HepG2 (cell line): Measurements from ENCODE around the gene RPS6KA3. TPM values are rescaled to one million over a fixed set of nuclear protein-coding genes. Genes with fewer than 3 reads are reported as not detected.

Source experiments
- ATAC-seq: fragments of 200-7000 bp; cut with Tn5 transposase; 3 replicates; pipeline ENCODE4 v1.9.1; 2020; ENCODE audit warnings: mild to moderate bottlenecking, moderate library complexity
- BruUV-seq: library from RNA; stranded (reverse); fragments of 400-500 nt; replicated peaks from 2 replicates; lab custom pipeline; 2021; lab: Mats Ljungman, UMichigan
- CTCF ChIA-PET: fragments of 300-600 bp; formaldehyde crosslinking; extraction: SDS; loops from one replicate; lab custom pipeline; 2021; ENCODE audit warnings: low total read pairs, inconsistent platforms, low intra/inter-chr PET ratio; lab: Yijun Ruan, JAX
- POLR2A ChIA-PET: fragments of 350-600 bp; sonication (Branson Sonifier 250); formaldehyde crosslinking; loops from one replicate; lab custom pipeline; 2020; ENCODE audit warnings: antibody characterized with exemption, inconsistent platforms; lab: Yijun Ruan, JAX
- DNase-seq: peaks from one replicate; pipeline ENCODE4 v3.0.0-alpha.2; 2015; ENCODE audit warnings: low spot score
- FAIRE-seq: peaks from 3 replicates; lab custom pipeline; 2011; peaks lifted over from hg19 to GRCh38; lab: Jason Lieb, UNC
- H2AFZ ChIP-seq: one replicate; pipeline ENCODE4 v1.6.1; 2011; ENCODE audit warnings: low read length, inconsistent platforms
- H3K27ac ChIP-seq: fragments of 300-600 bp; 3 replicates; pipeline ENCODE4 v1.8.0; 2011; ENCODE audit warnings: mixed run types, mild to moderate bottlenecking, mixed read lengths, low read length, inconsistent platforms; ENCODE audit not compliant: insufficient read depth; ENCODE audit errors: extremely low read length
- H3K27me3 ChIP-seq, 2 experiments: fragments of 200-600 bp in 1 of 2; 2 replicates in 1 of 2; 3 replicates in 1 of 2; pipeline versions ENCODE4 v1.6.0 to v1.8.0; 2011; ENCODE audit warnings: low read length in 2 of 2, mild to moderate bottlenecking in 2 of 2, moderate library complexity in 2 of 2, inconsistent platforms in 1 of 2; ENCODE audit not compliant: insufficient read depth in 2 of 2, control insufficient read depth in 1 of 2
- H3K36me3 ChIP-seq, 2 experiments: fragments of 200-600 bp in 1 of 2; replicated peaks in 1 of 2; 2 replicates in 1 of 2; 3 replicates in 1 of 2; pipeline versions ENCODE4 v1.5.1 to v1.8.0; 2011; ENCODE audit warnings: low read length in 2 of 2, inconsistent platforms in 1 of 2; ENCODE audit not compliant: insufficient read depth in 2 of 2, control insufficient read depth in 1 of 2
- H3K4me1 ChIP-seq: 2 replicates; pipeline ENCODE4 v1.5.1; 2012; ENCODE audit warnings: low read length, inconsistent platforms; ENCODE audit not compliant: insufficient read depth
- H3K4me2 ChIP-seq: 2 replicates; pipeline ENCODE4 v1.6.0; 2011; ENCODE audit warnings: low read depth, low read length, inconsistent platforms
- H3K4me3 ChIP-seq, 3 experiments: fragments of 200-600 bp in 1 of 3; sonication (generic), shearing (Covaris generic) in 1 of 3; replicated peaks in 1 of 3; 2 replicates each; pipeline ENCODE4 v1.5.1; 2011 to 2016; ENCODE audit warnings: low read length in 3 of 3, inconsistent platforms in 2 of 3, low read depth in 2 of 3, mild to moderate bottlenecking in 2 of 3, control low read depth in 1 of 3, mixed read lengths in 1 of 3; ENCODE audit not compliant: insufficient read depth in 1 of 3
- H3K79me2 ChIP-seq: one replicate; pipeline ENCODE4 v1.6.1; 2011; ENCODE audit warnings: low read length, inconsistent platforms; ENCODE audit not compliant: insufficient read depth
- H3K9ac ChIP-seq: 2 replicates; pipeline ENCODE4 v1.6.0; 2011; ENCODE audit warnings: mild to moderate bottlenecking, low read depth, low read length, inconsistent platforms; ENCODE audit not compliant: insufficient read depth
- H3K9me3 ChIP-seq: 2 replicates; pipeline ENCODE4 v1.5.1; 2012; ENCODE audit warnings: mild to moderate bottlenecking, low read length
- H4K20me1 ChIP-seq: 2 replicates; pipeline ENCODE4 v1.6.0; 2011; ENCODE audit warnings: inconsistent platforms, mild to moderate bottlenecking, low read length, moderate library complexity; ENCODE audit not compliant: insufficient read depth
- AGO2 ChIP-seq: fragments of 200-400 bp; formaldehyde crosslinking; optimal IDR thresholded peaks from 2 replicates; pipeline ENCODE3; 2017; ENCODE audit warnings: mild to moderate bottlenecking, low read depth, low read length, moderate library complexity
- FUBP1 ChIP-seq: sonication (generic); formaldehyde crosslinking; IDR thresholded peaks from 2 replicates; pipeline ENCODE4 v1.5.1; 2020; ENCODE audit warnings: missing genetic modification reagents, mild to moderate bottlenecking, borderline replicate concordance
- RBFOX2 ChIP-seq: fragments of 200-400 bp; formaldehyde crosslinking; IDR thresholded peaks from 2 replicates; pipeline ENCODE4 v1.6.1; 2017; ENCODE audit warnings: low read depth, mild to moderate bottlenecking, low read length
- ZBTB38 ChIP-seq: sonication (generic); formaldehyde crosslinking; IDR thresholded peaks from 2 replicates; pipeline ENCODE4 v1.5.1; 2020; ENCODE audit warnings: mild to moderate bottlenecking, missing genetic modification reagents
- ZBTB4 ChIP-seq: sonication (generic); formaldehyde crosslinking; IDR thresholded peaks from 2 replicates; pipeline ENCODE4 v1.4.0; 2020; ENCODE audit warnings: missing genetic modification reagents, mild to moderate bottlenecking, borderline replicate concordance
- ZFP1 ChIP-seq: IDR thresholded peaks from 2 replicates; pipeline ENCODE4 v1.6.1; 2016
- ZNF687 ChIP-seq: sonication (generic); formaldehyde crosslinking; IDR thresholded peaks from 2 replicates; pipeline ENCODE4 v1.5.1; 2020; ENCODE audit warnings: mild to moderate bottlenecking, missing genetic modification reagents, moderate library complexity
- ZNF800 ChIP-seq: sonication (generic); formaldehyde crosslinking; IDR thresholded peaks from 2 replicates; pipeline ENCODE4 v1.4.0; 2020; ENCODE audit warnings: missing genetic modification reagents
- WGBS: methylation state at CpG from one replicate; pipeline ENCODE4 v1.1.6; 2017; ENCODE audit warnings: low lambda C conversion rate; 5-methylcytosine and 5-hydroxymethylcytosine counted together
- in situ Hi-C: cut with HindIII; loops from 2 replicates; pipeline ENCODE4 v1.10.0; 2017; ENCODE audit warnings: low pct_unique_long_range_greater_than_20kb; ENCODE audit not compliant: extremely low pct_ligation_motif_present
- intact Hi-C: fragments of 100-400 bp; cut with micrococcal nuclease; formaldehyde crosslinking; loops from one replicate; pipeline ENCODE4 v1.10.0; 2022; ENCODE audit not compliant: unreplicated experiment
- polyA plus RNA-seq, 8 experiments: library from polyadenylated mRNA; depleted of rRNA in 3 of 8; stranded (reverse) in 7 of 8; unstranded in 1 of 8; fragments of >200 nt; fragmentation: Illumina TruSeq in 4 of 8; extraction: Trizol in 4 of 8; gene quantifications; 2 replicates each; pipeline versions ENCODE4 v1.2.1 to v1.2.3, GENCODE V29; 2011 to 2016; ENCODE audit warnings: low read depth in 4 of 8, missing spikeins in 1 of 8, mixed read lengths in 1 of 8; ENCODE audit not compliant: insufficient read depth in 1 of 8
- total RNA-seq, 5 experiments: library from RNA; depleted of rRNA; stranded (reverse); fragments of >200 nt; fragmentation: Illumina TruSeq; extraction: Trizol; gene quantifications; 2 replicates each; pipeline ENCODE4 v1.2.3, GENCODE V29; 2016; ENCODE audit warnings: low read depth in 1 of 5

RPS6KA3 gene
- total and polyA plus RNA-seq, 2 of the 13 experiments (the other 11 are each of a cell fraction or from before 2014, with no cell fraction given): 314 to 357 TPM

- no peaks in the 10 kb centered on the region; a peak in 1 of 5 replicates for H3K36me3 ChIP-seq
- H3K4me2 ChIP-seq: no peak overlapping the region
- H3K27me3 ChIP-seq: no peaks in the 10 kb centered on the region; a peak in 1 of 5 replicates
- H4K20me1 ChIP-seq: no peaks in the 10 kb centered on the region
- no TSS peak for BruUV-seq
- H3K9ac ChIP-seq: no peak overlapping the region
- peak; percentile 37; the same call in 1 of the 2 replicates for TF ChIP-seq ZBTB4 (CRISPR knock-in tag)
- TF ChIP-seq ZNF800 (CRISPR knock-in tag): no peak
- TF ChIP-seq FUBP1 (CRISPR knock-in tag): no peak
- no peak for TF ChIP-seq ZFP1 (CRISPR knock-in tag)
- TF ChIP-seq ZNF687 (CRISPR knock-in tag): peak; percentile 40
- TF ChIP-seq AGO2: peak; percentile 40
- peak; percentile 36; the same call in 1 of the 2 replicates for TF ChIP-seq RBFOX2
- TF ChIP-seq ZBTB38 (CRISPR knock-in tag): peak; percentile 82
- TF ChIP-seq, all 625 proteins: peak for 5
- peaks cover 58% of the 10 kb centered on the region for H3K4me1 ChIP-seq
- no peak for DNase-seq
- ChIA-PET CTCF (no interaction called here), POLR2A (interaction anchor here (4.3 kb wide), 1 partner anchor 94 kb away, joined by 45 read pairs; no protein-coding TSS in a partner anchor)
- ATAC-seq: no peak
- H3K9me3 ChIP-seq: no peaks in the 10 kb centered on the region
- in situ Hi-C loops (loop anchor here (10.0 kb wide), 1 partner anchor 97 kb away; no protein-coding TSS in a partner anchor), intact Hi-C loops (no loop called here)
- H3K79me2 ChIP-seq: peaks cover 32% of the 10 kb centered on the region
- no peak overlapping the region for H3K4me3 ChIP-seq
- peak overlapping the region; percentile 38 for H3K27ac ChIP-seq
- FAIRE-seq: no peak
- H2AFZ ChIP-seq: no peak overlapping the region
- WGBS: 94% methylated on average over 28 of the region's 54 CpGs
Measured at GRCh38 chrX:20267931-20268701, 1.4 kb upstream of the RPS6KA3 start.
